CD4-positive, alpha-beta T cell treated with Interleukin-6 at 100 ng/mL for 8 hours (primary cell): Measurements from ENCODE around the gene RGS5.
A peak's percentile ranks its signal among the peaks of the same experiment; 100 is the strongest.

Experiments
- DNase-seq: peaks from one replicate; pipeline ENCODE4 v3.0.0-alpha.2; 2020; ENCODE audit warnings: mixed read lengths, low spot score

Gene RGS5

GRCh38 chr1:163182330-163182949, 20.3 kb downstream of the RGS5 start:
- DNase-seq, result no peak

- no peak for DNase-seq
These were observed 24.1 kb downstream of the RGS5 start for GRCh38 chr1:163178628-163179027.

DNA sequence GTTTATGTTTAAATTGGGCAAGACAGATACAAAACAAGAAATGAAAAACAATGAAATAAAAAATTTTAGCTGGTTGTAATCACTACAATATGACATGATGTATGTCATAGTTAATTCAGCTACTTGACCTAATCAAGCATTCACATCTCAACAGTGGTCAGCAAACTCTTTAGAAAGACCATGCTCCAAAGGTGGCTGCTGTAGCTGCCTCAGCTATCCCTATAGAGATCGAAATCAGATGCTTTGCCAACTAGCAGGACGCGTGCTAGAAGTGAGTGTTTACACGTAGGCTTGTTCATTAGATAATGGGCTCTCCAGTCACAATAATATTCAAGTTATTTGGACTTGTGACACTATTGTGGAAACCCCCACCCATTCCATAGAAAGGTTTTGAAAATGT, 25.9 kb downstream of the RGS5 start:
- no peak for DNase-seq

DNA sequence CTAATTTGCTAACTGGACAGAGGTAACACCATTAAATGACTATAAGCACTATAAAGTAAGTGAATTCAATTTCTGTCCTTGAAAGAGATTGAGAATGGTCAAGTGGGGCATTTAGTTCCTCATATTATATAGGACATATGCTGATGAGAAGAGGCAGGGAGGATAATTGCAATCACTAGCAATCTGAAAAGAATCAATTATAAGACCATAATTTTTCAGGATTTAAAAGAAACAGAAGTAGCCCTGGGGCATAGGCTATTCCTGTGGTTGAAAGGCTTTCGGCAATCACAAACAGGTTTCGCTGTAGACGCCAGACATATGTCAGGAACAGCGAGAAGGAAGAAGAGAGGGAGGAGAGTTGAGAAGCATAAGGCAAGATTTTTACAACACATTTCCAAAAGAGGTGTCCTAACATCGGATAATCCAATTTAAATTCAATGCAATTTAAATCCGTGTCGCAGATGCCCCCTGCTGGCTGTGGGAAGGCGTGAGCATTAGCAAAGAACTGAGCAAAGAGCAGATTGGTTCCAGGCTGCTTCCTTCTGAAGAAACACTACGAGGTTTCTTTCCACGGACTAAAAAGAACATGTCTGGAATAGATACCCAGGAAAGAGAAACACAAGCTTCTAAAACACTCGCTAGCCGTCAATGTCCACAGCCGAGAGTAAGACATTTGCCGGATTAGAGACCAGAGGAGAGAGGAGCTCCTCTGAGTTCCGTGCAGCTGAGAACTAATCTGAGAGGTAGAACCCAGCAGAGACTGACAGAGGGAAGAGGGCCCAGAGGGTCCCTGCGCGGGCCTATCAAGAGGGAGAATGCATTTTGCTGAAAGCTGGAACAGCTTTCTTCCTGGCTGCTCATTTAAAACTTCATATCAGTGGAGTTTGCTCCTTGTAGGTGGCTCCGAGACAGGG, 27.9 kb downstream of the RGS5 start:
- DNase-seq, result peak; percentile 5

DNA sequence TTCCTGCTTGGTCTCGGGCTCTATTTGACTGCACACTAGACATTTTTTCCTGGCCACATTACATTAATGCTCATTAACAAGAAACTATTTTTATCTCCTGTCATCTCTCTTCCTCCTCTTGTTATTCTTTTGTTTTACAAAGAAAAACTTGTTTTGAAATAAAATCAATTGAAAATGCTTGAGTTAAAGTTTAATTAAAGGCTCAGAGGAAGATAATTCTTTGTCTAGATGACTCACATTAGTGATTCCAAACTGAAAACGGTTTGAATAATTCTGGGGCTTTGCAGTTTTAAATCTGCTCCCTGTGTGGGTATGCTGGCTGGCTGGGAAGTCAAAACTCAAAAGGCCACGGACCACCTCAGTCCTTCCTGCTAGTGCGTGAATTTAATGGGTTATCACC, 29.6 kb downstream of the RGS5 start:
- no peak for DNase-seq

- DNase-seq, result no peak
These were observed 30.1 kb downstream of the RGS5 start for GRCh38 chr1:163172596-163172995.

DNA sequence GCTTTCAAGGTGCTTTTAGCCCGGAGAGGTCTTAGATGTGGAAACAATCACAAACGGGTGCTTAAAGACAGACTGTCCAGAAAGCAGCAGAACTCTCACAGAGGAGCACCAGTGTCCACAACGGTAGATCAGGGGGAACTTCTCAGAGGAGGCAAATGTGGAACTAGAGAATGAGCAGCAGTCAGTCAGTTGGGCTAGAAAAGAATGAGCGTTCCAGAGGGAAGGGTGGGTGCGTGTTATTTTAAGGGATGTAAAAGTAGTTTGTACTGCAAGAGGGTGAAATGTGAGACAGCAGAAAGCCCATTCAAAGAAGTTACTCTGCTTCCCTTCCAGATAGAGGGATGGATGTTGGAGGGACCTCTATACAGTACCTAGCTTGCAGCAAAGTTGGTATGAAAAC, 30.9 kb downstream of the RGS5 start:
- DNase-seq, result no peak

DNA sequence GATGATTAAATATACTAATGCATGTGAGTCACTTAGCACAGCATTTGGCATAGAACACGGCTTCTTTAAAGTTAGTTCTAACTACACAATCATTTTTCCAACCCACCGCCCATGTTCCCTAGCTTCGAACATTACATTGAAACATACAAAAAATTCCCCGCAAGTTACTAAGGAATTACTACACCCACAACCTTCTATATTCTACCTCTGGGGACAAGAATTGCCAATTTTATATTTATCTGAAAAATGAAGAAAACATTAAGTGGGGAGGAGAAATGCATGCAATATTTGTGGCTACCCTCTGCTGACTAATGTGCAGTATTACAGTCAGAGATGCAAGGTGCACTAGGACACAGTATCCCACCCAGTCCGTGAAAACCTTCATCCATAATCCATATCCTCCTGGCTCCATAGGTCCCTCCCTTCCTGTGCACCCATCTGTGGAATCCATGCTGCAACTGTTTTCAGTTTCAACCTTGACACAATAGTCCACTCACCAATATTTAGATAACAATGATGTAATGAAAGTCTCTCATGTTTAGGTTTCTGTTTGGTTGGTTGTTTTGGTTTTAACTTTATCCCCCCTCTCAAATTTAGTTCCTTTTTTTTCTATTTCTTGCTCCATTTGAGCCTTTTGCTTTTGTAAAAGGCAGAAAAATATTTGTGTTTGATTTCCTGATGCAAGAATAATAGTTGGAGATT, 31.6 kb downstream of the RGS5 start:
- DNase-seq, result no peak

DNA sequence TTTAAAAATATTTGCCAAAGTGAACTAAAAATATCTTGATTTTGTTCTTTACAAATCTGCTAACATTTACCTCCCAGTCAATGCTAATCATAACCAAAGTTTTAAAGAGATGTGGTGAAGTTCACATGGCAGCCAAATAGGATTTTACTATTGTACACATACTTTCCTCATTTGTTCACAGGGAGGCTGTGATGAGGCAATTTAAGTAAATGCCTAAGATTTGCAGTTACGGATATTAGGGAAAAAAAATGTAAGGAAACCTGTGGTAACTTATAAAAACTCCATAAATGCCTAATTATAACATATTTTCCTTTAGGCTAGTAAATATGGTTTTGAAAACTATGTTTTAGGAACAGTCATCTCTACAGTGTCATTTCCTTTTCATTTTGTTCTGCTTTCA, 32.4 kb downstream of the RGS5 start:
- DNase-seq, result no peak

DNA sequence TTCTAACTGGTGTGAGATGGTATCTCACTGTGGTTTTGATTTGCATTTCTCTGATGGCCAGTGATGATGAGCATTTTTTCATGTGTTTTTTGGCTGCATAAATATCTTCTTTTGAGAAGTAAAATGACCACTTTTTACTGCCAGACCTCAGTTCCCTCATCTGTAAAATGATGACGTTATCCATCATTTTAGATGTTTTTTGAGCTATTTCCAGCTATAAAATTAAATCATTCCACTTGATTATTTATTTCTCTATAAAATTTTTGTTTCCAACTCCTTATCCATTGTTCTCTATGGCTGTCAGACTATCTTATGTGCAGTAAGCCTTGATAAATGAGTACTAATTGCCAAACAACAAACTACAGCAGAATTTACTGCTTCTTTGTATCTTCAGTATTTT, 33.2 kb downstream of the RGS5 start:
- DNase-seq, result no peak

GRCh38 chr1:163168053-163168452, 34.7 kb downstream of the RGS5 start:
- no peak for DNase-seq

GRCh38 chr1:163166886-163167555, 35.7 kb downstream of the RGS5 start:
- DNase-seq, result no peak

GRCh38 chr1:163165119-163165518, 37.6 kb downstream of the RGS5 start:
- no peak for DNase-seq

GRCh38 chr1:163163881-163164582, 38.7 kb downstream of the RGS5 start:
- DNase-seq, result no peak

- DNase-seq, result no peak
These were observed 39.6 kb downstream of the RGS5 start for GRCh38 chr1:163163163-163163562.

DNA sequence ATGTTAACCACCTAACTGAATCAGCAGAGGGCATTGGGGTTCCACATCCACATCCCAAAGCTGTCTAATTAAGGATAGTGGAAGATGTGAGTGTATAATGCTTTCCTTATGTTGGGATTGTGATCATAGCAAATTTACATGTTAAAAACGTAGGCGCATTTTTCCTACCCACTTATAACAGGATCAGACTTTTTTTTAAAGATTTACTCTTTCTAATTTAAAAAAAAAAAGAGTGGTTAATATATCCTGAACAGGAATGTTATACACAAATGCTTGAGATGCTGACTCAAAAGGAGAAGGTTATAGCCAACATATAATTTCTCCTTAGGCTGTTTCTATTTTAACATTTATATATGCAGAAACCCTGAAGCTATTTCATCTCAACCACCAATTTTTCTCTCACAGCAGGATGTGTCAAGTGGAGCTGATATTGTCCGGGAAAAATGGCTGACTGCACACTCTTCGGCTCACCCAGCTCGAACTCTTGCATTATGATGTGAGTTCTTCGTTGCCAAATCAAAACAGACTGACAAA, 40.3 kb downstream of the RGS5 start:
- DNase-seq, result no peak

DNA sequence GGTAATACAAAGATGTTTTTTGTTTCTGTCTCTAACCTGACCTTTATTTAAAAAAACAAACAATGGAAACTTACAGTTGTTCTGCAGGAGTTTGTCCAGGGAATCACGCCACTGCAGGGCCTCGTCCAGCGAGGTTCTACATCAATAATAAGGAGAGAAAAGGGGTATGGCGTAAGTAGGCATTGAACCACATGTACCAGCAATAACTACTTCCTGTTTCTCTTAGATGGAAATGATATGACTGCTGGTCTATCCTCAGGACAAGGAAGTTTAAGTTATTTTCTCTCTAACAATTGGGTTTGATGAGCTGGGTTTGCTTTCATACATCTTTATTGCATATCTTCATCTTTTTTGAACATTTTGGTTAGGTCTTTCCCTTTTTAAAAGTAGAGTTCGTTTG, 40.9 kb downstream of the RGS5 start:
- no peak for DNase-seq

GRCh38 chr1:163161337-163161736, 41.4 kb downstream of the RGS5 start:
- no peak for DNase-seq

GRCh38 chr1:163155606-163156005, 47.1 kb downstream of the RGS5 start:
- no peak for DNase-seq

DNA sequence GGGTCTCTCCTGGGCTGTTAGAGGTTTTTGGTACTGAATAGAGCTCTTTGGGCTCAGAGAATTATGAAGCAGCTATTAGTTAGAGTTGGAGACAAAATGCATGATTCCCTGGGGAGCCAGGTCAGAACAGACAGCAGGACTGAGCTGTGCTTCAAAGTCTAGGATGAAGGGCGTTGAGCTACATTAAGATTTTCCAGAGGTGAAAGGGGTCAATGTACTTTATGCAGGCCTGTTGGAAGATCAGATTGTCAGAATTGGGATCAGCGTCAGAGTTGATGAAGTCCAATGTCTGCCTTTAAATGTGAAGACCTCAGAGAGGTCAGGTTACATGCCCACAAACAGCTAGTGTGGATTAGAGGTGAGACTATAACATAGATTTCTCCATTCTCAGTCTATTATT, 53.8 kb downstream of the RGS5 start:
- DNase-seq, result no peak

DNA sequence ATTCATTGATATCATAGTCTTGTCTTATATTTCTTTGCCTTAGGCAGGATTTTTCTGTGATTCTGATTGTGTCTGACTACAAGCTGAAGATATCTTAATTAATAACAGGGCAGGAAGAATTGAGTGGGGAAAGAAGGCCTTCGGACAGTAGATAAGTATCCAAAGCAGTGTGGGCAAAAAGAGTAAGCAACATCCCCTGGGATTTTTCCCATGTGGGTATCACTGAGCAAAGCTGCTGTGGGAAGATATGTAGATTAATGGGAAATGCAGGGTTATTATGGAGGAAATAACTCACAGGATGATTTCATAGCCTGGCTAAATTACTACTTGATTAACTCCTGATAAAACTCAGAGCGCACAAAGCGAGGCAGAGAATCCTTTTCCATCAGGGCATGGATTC, 55.7 kb downstream of the RGS5 start:
- no peak for DNase-seq

- no peak for DNase-seq
These were observed 57.3 kb downstream of the RGS5 start for GRCh38 chr1:163145435-163145834.
